ENCODE results near the gene ZNF135.

DNA sequence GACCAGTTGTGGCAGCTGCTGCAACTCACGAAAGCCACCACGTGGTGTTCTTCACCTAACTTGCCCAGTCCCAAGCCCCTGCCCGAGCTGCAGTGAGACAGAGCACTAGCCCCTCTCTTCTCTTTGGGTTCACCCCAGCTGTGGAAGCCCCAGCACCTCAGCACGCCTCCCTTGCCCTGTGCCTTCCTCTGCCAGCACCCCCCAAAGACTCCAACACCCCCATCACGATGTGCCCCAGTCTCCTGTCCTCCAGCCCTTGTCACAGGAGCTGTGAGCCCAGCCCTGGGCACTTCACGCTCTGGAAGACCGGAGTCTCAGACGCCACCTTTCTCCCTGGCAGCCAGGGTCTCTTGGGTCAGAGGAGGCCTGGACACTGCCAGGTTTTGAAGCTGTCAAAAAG is 2.2 kb upstream of the ZNF135 start:
- TF ChIP-seq, protein P1, sequence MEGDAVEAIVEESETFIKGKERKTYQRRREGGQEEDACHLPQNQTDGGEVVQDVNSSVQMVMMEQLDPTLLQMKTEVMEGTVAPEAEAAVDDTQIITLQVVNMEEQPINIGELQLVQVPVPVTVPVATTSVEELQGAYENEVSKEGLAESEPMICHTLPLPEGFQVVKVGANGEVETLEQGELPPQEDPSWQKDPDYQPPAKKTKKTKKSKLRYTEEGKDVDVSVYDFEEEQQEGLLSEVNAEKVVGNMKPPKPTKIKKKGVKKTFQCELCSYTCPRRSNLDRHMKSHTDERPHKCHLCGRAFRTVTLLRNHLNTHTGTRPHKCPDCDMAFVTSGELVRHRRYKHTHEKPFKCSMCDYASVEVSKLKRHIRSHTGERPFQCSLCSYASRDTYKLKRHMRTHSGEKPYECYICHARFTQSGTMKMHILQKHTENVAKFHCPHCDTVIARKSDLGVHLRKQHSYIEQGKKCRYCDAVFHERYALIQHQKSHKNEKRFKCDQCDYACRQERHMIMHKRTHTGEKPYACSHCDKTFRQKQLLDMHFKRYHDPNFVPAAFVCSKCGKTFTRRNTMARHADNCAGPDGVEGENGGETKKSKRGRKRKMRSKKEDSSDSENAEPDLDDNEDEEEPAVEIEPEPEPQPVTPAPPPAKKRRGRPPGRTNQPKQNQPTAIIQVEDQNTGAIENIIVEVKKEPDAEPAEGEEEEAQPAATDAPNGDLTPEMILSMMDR (conservative IDR thresholded peaks at IDR 0.05 in 1 of 2, IDR thresholded peaks at IDR 0.05 in 1 of 2; ENCODE audit: extremely low read depth in 1 of 2, insufficient read depth in 1 of 2, low read depth in 1 of 2, low read length in 2 of 2): no peak
- TF ChIP-seq EZH2 (IDR thresholded peaks at IDR 0.05; ENCODE audit: borderline replicate concordance, low read length): no peak

Data from mammary epithelial cell (primary cell).